ENCODE data around the gene VPS51.

The VPS51 gene

DNA sequence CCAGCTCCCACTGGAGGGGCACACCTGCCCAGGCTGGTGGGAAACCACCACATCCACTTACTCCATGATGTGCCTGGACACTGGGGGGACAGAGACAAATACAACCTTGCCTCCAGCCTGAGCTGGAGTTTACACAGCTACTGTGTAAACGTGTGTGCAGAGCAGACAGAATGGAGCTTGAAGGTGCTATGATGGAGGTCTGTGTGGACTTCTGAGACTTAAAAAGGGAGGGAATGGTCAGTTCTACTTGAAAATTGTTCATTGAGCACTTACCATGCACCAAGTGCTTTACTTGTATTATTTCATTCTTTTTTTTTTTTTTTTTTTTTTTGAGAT, 23.4 kb upstream of the VPS51 start:
- no peak for DNase-seq (ENCODE audit: low read depth)

DNA sequence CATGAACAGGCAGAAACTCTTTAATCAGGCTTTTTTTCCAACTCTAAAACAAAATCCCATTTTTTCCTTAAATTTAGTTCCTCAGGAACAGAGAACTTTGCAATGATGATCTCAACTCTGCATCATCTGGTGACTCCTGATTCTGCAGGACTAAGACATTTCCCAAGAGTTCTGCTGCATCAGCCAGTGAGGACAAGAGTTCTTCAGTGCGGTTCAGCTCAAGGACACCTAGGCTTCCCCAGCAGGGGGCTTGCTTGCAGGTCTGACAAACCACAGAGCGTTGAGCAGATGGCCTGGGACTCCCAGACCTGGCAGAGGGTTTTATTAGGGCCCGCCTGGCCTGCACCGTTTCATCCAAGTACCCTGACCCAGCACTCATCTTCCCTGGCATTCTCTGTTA, 18.6 kb upstream of the VPS51 start:
- DNase-seq (ENCODE audit: low read depth): peak; percentile 36

DNA sequence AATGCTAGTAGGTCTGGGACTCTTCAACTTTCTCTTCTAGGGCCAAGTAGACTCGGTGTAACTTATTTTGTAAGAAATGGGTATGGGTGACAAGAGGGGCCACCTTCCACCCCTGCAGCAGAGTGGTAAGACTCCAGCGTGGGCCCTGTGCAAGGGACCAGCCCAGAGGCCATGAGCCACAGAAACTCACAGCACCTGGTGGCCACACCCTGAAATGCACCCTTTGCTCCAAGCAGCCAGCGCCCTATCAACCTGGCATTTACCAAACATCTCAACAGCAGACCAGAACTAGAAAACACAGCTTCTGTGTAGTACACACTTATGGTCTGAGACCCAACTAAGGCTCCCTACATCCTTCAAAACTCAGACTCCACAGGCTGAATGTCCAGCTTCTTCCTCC, 17.9 kb upstream of the VPS51 start:
- DNase-seq (ENCODE audit: low read depth): peak; percentile 54

DNA sequence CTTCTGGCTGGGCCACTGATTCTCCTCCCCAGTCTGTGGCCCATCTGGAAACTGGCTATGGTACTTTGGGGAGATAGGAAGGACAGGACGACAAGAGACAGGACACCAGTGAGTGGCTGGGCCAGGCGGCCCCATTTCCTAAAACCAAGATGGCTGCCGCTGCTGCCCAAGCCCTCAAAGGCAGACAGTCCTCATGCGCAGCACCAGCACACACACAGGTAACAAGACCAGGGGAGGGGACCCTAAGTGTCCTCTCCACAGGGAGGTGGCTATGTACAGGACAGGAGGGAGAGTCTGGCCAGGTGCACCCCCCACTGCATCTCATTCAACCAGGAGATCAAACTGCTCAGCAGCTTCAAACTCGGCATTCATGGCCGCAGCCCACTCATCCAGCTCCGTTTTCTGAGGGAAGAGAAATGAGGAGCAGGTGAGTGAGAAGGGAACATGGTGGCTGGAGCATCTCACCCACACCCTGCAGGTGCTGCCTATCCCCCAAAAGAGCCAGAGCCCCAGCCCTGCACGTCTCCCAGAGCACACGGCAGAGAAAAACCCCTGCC, 17.1 kb upstream of the VPS51 start:
- no peak for DNase-seq (ENCODE audit: low read depth)

DNA sequence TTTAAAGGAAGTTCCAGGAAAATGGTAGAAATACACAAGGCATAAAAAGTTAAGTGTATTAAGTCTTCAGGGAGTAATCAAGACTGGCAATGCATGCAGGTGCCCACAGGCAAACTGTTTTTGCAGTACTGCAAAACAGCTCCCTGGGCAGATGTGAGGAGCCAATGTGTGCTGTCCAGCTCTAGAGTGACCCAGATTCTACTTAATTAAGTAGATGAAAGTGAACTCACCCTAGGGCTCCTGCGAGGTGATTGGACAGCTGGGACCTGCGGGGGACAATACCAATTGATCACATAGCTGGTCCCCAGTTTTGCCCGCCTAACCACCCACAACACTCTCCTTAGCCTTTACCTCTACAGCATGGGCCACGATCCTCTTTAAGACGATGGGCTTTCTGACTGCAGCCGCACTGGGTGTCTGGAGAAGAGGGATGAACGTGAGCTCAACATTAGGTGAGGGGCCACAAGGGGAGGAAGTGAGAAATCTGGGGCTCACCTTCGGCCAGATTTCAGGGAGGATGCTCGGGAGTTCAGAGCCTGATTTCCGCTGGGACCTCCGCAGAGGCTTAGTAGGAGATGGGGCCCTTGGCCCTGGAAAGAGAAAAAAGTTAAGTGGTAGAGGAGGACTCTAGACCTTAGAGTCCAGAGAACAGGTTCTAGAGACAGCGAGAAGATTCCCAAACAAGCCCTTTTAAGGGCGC, 12.7 kb upstream of the VPS51 start:
- peak; percentile 37 for DNase-seq (ENCODE audit: low read depth)

DNA sequence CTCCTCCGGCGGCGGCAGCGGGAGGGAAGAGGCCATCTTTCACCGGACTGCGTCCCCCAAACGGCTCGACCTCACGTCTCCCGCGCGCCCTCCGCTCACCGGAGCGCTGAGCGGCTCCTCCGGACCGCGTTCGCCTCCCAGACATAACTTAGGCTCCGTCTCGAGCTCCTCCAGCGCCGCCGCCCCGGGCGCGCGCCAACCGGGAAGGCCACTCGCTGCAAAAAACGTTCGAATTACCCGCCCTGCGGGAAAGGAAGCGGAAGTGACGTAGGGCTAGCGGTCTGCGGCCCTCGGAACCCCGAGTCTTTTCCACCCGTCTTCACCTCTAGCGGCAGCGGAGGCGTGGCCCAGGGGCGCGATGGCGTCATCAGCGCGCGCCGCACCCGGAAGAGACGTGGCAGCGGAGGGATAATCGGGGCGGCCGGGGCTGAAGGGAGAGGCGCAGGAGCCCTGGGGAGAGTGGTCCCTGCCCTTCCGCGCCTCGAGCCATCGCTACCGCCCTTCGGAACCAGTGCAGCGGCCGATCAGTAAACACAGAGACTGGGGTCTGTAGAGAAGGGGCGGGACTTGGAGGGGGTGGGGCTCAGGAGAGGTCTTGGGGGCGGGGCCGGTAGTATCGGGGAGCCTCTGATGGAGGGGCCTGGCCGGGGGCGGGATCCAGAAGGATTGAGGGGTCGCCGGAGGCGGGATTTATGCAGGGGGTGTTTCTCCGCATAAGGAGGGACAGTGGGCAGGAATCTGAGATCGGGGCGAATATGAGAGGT, 12.0 kb upstream of the VPS51 start, which contains the start of the genes CDCA5 and ZFPL1:
CDCA5 (minus strand) TSS at position 207 of the 764 bp plus-strand sequence; CDS start at position 145, 62 bp downstream.
ZFPL1 (plus strand) TSS at position 389 of the 764 bp plus-strand sequence. CDS start 477 bp downstream, outside the sequence.
- DNase-seq (ENCODE audit: low read depth): peak; percentile 96

DNA sequence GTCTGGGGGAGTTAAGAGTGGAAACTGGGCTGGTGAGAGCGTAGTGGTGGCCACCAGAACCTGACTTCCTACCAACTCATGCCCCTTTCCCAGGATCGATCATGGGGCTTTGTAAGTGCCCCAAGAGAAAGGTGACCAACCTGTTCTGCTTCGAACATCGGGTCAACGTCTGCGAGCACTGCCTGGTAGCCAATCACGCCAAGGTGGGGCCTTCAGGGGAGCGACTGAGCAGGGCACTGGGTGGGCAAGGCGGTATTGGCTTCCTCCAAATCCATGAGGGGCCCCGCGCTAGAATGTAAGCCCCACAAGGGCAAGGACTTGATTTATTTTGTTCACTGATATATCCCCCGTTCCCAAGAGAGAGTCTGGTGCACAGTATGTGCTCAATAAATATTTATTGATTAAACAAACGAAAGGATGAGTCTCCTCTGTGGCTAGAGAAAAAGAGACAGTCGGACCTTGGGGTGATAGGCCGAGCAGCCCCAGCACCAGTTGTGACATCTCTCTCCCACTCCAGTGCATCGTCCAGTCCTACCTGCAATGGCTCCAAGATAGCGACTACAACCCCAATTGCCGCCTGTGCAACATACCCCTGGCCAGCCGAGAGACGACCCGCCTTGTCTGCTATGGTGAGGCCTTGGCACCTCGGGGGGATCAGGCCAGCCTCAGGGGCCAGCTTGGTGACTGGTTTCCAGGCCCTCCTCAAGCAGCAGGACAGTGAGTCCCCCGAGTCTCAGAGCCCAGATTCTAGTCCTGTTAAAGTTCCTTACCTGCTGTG, 11.2 kb upstream of the VPS51 start:
- no peak for DNase-seq (ENCODE audit: low read depth)

DNA sequence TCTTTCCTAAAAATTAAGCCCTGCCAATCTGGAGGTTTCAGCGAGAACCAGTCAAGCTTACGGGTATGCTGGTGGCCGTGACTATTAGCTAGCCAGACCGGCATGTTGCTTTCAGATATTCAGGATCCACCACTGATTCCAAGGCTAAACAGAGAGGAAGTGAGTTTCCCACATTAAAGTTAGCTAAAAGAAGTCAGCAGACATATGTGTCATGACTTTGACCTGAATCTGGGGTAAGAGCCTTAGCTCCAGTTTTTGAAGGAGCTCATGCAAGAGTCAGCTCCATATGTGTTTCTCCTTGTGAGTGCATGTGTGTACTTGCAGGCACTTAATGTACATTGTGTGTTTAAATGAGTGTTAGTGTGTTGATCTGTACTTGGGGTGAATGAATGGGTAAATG, 10.6 kb upstream of the VPS51 start:
- no peak for DNase-seq (ENCODE audit: low read depth)

DNA sequence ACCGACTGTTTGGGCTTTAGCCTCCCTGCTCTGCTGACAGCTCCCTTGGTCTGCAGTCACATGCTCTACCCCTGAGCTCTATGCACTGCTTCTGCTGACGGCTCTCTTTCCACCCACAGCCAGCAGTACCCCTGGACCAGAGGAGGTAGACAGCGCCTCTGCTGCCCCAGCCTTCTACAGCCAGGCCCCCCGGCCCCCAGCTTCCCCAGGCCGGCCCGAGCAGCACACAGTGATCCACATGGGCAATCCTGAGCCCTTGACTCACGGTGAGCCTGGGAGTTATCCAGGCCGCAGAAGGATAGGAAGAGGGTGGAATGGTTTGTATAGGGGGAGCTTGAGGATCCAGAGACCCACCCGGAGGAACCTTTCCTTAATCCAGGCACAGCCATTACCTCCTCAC, 9.2 kb upstream of the VPS51 start:
- no peak for DNase-seq (ENCODE audit: low read depth)

DNA sequence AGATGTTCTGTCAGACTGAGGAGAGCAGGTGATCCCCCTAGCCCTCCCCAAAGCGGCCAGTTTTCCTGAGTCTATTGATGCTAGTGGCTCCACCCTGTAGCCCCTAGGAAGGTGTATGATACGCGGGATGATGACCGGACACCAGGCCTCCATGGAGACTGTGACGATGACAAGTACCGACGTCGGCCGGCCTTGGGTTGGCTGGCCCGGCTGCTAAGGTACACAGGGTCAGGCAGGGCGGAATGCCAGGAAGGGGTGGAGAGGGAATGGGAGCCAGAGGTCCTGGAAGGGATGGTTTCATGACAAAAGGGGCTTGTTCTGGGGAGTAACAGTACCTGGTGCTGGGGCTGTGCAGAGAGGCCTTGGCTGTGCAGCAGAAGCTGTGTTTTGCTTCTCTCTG, 8.8 kb upstream of the VPS51 start:
- DNase-seq (ENCODE audit: low read depth): no peak

DNA sequence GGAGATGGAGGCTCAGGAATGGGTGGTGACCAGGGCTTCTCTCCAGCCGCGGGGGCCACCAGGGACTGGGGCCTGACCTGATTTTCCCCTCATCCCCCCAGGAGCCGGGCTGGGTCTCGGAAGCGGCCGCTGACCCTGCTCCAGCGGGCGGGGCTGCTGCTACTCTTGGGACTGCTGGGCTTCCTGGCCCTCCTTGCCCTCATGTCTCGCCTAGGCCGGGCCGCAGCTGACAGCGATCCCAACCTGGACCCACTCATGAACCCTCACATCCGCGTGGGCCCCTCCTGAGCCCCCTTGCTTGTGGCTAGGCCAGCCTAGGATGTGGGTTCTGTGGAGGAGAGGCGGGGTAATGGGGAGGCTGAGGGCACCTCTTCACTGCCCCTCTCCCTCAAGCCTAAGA, 8.2 kb upstream of the VPS51 start:
- no peak for DNase-seq (ENCODE audit: low read depth)

DNA sequence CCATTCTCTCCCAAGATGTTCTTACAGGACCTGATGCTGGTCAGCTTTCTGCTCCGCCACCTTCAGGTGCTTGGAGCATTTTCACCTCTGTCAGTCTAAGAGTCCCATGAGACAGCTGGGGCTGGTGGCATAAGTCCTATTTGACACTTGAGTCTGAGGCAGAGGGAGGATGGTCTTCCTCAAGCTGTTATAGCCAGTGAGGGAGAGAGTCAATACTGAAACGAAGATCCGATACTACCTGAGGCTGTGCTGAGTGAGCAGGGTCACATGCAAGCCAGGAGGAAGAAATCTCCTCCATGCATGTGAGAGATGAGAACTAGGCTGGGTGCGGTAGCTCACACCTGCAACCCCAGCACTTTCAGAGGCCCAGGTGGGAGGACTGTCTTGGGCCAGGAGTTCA, 6.4 kb upstream of the VPS51 start:
- no peak for DNase-seq (ENCODE audit: low read depth)

DNA sequence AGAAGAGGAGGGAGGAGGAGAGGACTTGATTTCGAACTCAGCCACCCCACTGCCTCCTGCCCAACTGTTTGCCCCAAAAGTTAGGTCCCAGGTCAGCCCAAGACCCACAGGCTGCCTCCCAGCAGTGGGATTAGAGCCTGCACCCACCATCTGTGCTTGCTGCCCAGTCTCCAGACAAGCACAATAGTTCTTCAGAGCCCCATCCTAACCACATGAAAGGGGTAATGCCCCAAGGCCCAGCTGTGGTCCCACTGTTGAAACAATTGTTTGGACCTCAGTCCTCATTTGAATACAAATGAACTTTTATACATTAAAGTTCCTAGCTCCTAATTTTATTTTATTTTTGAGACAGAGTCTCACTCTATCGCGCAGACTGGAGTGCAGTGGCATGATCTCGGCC, 5.4 kb upstream of the VPS51 start:
- no peak for DNase-seq (ENCODE audit: low read depth)

DNA sequence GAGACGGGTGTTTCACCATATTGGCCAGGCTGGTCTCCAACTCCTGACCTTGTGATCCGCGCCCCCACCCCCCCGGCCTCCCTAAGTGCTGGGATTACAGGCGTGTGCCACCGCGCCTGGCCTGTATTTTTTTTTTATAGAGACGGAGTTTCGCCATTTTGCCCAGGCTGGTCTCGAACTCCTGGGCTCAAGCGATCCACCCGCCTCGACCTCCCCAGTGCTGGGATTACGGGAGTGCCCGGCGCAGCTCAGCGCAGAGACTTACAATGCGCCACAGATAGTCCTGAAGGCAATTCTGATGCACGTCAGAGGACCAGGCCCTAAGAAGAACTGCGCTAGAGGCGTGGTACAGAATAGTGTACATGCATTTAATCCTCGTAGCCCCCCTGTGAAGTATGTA, 587 bp upstream of the VPS51 start:
- no peak for DNase-seq (ENCODE audit: low read depth)

DNA sequence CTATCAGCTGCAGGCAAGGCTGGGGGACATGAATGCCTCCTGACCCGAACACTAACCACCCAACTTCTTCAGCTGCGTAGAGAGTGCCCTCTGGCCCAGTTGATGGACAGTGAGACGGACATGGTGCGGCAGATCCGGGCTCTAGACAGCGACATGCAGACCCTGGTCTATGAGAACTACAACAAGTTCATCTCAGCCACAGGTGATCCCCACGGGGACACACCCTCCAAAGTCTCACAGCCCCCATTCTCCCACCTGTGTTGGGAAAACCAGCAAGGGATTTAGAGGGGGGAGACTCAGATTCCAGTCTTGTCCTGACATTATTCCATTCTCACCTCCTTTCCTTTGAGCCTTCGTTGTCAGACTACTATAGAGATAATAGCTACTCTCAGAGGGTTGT, 912 bp downstream of the VPS51 start:
- no peak for DNase-seq (ENCODE audit: low read depth)

DNA sequence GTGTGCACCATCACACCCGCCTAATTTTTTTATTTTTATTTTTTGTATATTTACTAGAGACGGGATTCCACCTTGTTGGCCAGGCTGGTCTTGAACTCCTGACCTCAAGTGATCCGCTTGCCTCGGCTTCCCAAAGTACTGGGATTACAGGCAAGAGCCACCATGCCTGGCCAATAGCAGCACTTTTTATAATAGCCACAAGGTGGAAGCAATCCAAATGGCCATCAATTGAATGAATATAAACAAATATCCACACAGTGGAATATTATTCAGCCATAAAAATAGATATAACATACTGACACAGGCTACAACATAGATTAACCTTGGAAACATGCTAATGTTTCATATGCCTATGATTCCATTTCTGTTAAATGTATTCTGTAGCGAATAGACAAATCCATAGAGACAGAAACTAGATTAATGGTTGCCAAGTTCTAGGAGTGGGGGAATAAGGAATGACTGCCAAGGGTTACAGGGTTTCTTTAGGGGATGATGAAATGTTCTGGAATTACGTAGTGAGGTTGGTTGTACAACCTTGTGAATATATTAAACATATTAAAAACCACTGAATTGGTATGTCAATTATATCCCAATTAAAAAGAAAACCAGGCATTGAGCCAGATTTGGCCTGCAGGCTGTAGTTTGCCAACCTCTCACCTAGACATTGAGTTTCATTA, 4.8 kb downstream of the VPS51 start:
- DNase-seq (ENCODE audit: low read depth): peak; percentile 18

DNA sequence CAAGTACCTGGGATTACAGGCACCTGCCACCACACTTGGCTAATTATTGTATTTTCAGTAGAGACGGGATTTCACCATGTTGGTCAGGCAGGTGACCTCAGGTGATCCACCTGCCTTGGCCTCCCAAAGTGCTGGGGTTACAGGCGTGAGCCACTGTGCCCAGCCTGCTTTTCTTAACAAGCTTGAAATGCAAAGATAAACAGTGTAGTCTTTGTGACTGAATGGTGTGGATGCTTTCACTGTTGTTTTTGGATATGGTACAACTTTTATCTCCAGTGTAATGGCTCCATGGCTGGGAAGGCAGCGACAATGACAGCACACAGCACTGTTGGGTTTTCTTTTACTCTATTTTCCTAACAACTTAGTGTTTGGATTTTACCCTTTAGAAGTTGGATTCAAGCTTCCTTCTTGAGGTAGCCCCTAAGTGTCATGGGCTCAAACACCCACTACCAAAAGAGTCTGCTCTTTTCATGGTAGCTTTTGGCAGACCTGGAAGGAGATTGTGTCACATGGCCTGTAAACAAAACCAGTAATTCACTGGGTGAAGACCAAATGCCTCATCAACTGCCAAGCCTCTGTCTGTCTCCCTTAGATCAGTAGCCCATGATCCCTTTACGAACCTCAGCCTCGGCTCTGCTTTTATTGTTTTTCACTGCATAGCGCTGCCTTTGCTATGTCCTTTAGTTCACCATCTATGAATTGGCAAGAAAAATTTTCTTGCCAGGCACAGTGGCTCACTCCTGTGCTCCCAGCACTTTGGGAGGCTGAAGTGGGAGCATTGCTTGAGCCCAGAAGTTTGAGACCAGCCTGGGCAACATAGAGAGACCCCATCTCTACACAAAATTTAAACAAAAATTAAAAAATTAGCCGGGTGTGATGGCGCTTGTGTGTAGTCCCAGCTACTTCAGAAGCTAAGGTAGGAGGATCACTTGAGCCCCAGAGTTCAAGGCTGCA, 6.4 kb downstream of the VPS51 start:
- DNase-seq (ENCODE audit: low read depth): no peak

DNA sequence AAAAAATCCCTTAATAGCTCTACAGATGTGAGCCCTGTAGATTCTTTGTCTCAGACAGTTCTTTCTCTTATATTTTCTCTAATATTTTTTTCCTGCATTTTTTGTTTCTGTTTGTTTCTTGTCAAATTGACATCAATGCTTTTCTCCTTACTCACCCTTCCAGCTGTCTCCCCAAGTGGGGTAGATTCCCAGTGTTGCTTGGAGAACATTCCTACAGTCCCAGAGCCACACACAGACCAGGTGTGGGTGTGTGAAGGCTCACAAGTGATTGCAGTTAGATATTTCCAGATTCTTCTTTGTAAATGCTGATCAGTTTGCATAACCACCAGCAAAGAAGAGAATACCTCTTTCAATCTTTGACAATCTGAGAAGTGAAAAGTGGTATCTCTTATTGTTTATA, 7.5 kb downstream of the VPS51 start:
- DNase-seq (ENCODE audit: low read depth): no peak

DNA sequence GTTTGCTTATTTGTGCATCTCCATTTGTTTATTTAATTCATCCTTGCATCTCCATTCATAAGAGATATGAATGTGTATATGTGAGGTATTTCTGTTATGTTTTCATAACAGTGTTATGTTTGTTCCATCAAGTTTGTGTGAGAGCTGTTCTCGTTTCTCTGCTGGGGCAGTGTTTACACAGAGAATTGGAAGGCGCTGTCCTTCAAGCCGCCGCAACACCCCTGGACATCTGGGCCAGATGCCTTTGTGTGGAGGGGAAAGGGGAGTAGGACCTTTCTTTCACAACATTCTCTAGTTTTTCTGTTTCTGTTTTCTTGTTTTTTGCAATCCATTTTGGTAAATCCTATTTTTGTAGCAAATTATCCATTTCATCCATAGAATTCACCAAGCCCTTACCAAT, 8.6 kb downstream of the VPS51 start:
- DNase-seq (ENCODE audit: low read depth): no peak

DNA sequence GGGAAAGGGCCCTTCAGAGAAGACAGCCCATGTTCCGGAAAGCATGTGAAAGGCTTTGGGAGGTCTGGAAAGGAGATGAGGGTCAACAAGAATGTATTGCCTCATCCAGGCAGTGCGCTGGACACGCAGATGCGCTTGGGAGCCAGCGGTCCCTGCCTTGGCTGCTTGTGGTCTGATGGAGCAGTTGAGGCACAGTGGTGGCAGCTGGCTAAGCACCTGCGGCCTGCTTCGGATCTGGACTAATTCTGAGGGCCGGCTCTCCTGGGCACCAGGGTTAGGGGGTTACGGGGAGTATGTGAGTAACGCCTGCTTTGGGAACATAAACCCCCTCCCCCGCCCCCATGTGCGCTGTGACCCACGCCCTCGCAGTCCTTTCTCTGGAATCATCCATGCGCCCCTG, 11.1 kb downstream of the VPS51 start:
- DNase-seq (ENCODE audit: low read depth): no peak
